K562 (cell line): ENCODE data around the gene LSM12. TPM values are rescaled to one million over a fixed set of nuclear protein-coding genes. Genes with fewer than 3 reads are reported as not detected.

ENCODE experiments used
- ATAC-seq: fragments of 200-7000 bp; cut with Tn5 transposase; 3 replicates; pipeline ENCODE4 v1.9.1; 2020; ENCODE audit warnings: moderate library complexity
- BruUV-seq: library from RNA; stranded (reverse); fragments of 400-500 nt; replicated peaks from 2 replicates; lab custom pipeline; 2021; lab: Mats Ljungman, UMichigan
- CTCF ChIA-PET: fragments of 300-600 bp; formaldehyde crosslinking; extraction: SDS; loops from one replicate; lab custom pipeline; 2021; ENCODE audit warnings: low intra/inter-chr PET ratio; lab: Yijun Ruan, JAX
- POLR2A ChIA-PET: fragments of 300-600, 350-650 bp; sonication (Branson Sonifier 250); formaldehyde crosslinking; extraction: SDS; loops from one replicate; lab custom pipeline; 2021; ENCODE audit warnings: antibody characterized with exemption, inconsistent platforms; lab: Yijun Ruan, JAX
- DNase-seq, 4 experiments: peaks; one replicate each; pipeline versions ENCODE4 v3.0.0 to v3.0.0-alpha.2; 2011 to 2018; ENCODE audit warnings: low spot score in 3 of 4, mixed read lengths in 3 of 4; ENCODE audit errors: extremely low read depth in 1 of 4
- FAIRE-seq: peaks from 2 replicates; lab custom pipeline; 2011; peaks lifted over from hg19 to GRCh38; lab: Jason Lieb, UNC
- H2AFZ ChIP-seq: 2 replicates; pipeline ENCODE4 v1.6.0; 2011; ENCODE audit warnings: low read depth, low read length, control low read depth, inconsistent platforms
- H3K27ac ChIP-seq: fragments of 200-600 bp; 3 replicates; pipeline ENCODE4 v1.8.0; 2011; ENCODE audit warnings: low read depth, mild to moderate bottlenecking, control low read depth, inconsistent platforms, low read length, moderate library complexity, mixed read lengths; ENCODE audit errors: extremely low read depth
- H3K27me3 ChIP-seq, 2 experiments: fragments of 300-600 bp in 1 of 2; 2 replicates in 1 of 2; 3 replicates in 1 of 2; pipeline versions ENCODE4 v1.6.0 to v1.8.0; 2011; ENCODE audit warnings: inconsistent platforms in 2 of 2, low read length in 2 of 2, mild to moderate bottlenecking in 1 of 2, mixed read lengths in 1 of 2, moderate library complexity in 1 of 2; ENCODE audit not compliant: control insufficient read depth in 2 of 2, insufficient read depth in 2 of 2
- H3K36me3 ChIP-seq: fragments of 300-600 bp; 3 replicates; pipeline ENCODE4 v1.8.0; 2011; ENCODE audit warnings: mild to moderate bottlenecking, low read length, inconsistent platforms; ENCODE audit not compliant: control insufficient read depth, insufficient read depth
- H3K4me1 ChIP-seq, 2 experiments: fragments of 200-600 bp in 1 of 2; replicated peaks in 1 of 2; 2 replicates in 1 of 2; 3 replicates in 1 of 2; pipeline versions ENCODE4 v1.5.1 to v1.8.0; 2011; ENCODE audit warnings: inconsistent platforms in 2 of 2, low read length in 2 of 2, mild to moderate bottlenecking in 1 of 2, mixed read lengths in 1 of 2, moderate library complexity in 1 of 2; ENCODE audit not compliant: control insufficient read depth in 2 of 2, insufficient read depth in 2 of 2
- H3K4me2 ChIP-seq: 2 replicates; pipeline ENCODE4 v1.6.1; 2011; ENCODE audit warnings: low read length, control low read depth, inconsistent platforms, mixed read lengths; ENCODE audit not compliant: insufficient read depth
- H3K4me3 ChIP-seq: fragments of 200-600 bp; sonication (generic), shearing (Covaris generic); 2 replicates; pipeline ENCODE4 v1.5.1; 2016; ENCODE audit warnings: control low read depth, inconsistent platforms
- H3K79me2 ChIP-seq: fragments of 200-600 bp; 3 replicates; pipeline ENCODE4 v1.8.0; 2011; ENCODE audit warnings: low read length, inconsistent platforms; ENCODE audit not compliant: control insufficient read depth, insufficient read depth
- H3K9ac ChIP-seq, 2 experiments: 2 replicates each; pipeline versions ENCODE4 v1.6.0 to v1.6.1; 2011; ENCODE audit warnings: low read depth in 2 of 2, low read length in 2 of 2, control low read depth in 1 of 2, inconsistent platforms in 1 of 2, mild to moderate bottlenecking in 1 of 2, mixed read lengths in 1 of 2; ENCODE audit not compliant: insufficient read depth in 1 of 2
- H3K9me1 ChIP-seq: one replicate; pipeline ENCODE4 v1.6.0; 2011; ENCODE audit warnings: inconsistent platforms, mild to moderate bottlenecking, low read length, moderate library complexity; ENCODE audit not compliant: control insufficient read depth, insufficient read depth
- H3K9me3 ChIP-seq: replicated peaks from 2 replicates; pipeline ENCODE4 v1.5.1; 2011; ENCODE audit warnings: low read depth, low read length, inconsistent platforms; ENCODE audit not compliant: control insufficient read depth, insufficient read depth
- H4K20me1 ChIP-seq: replicated peaks from 2 replicates; pipeline ENCODE4 v1.6.1; 2011; ENCODE audit warnings: low read length, inconsistent platforms, mixed read lengths; ENCODE audit not compliant: control insufficient read depth, insufficient read depth
- ADNP ChIP-seq: fragments of 200-800 bp; sonication (Bioruptor generic); IDR thresholded peaks from 2 replicates; pipeline ENCODE4 v1.6.1; 2016; ENCODE audit warnings: missing genetic modification characterization, missing compliant biosample characterization
- BCOR ChIP-seq: fragments of 450-650 bp; IDR thresholded peaks from 2 replicates; pipeline ENCODE4 v1.6.1; 2016
- FOXK2 ChIP-seq, 2 experiments: fragments of 450-650 bp; IDR thresholded peaks in 1 of 2; conservative IDR thresholded peaks in 1 of 2; 2 replicates each; pipeline ENCODE4 v1.6.1; 2016; ENCODE audit warnings: low read depth in 2 of 2, mild to moderate bottlenecking in 1 of 2
- HDAC3 ChIP-seq: fragments of 450-650 bp; IDR thresholded peaks from 2 replicates; pipeline ENCODE4 v1.6.1; 2018; ENCODE audit warnings: borderline replicate concordance, mild to moderate bottlenecking, moderate library complexity; ENCODE audit not compliant: partially characterized antibody
- KDM1A ChIP-seq, 2 experiments: fragments of 450-650 bp; IDR thresholded peaks; 2 replicates each; pipeline ENCODE4 v1.6.1; 2016; ENCODE audit warnings: mild to moderate bottlenecking in 2 of 2
- LARP7 ChIP-seq: fragments of 450-650 bp; IDR thresholded peaks from 2 replicates; pipeline ENCODE4 v1.6.1; 2016
- LCOR ChIP-seq: sonication (generic); formaldehyde crosslinking; IDR thresholded peaks from 2 replicates; pipeline ENCODE4 v1.8.0; 2022; ENCODE audit warnings: mild to moderate bottlenecking, missing genetic modification reagents
- MBD2 ChIP-seq: sonication (generic); IDR thresholded peaks from 2 replicates; pipeline ENCODE4 v1.6.1; 2016; ENCODE audit warnings: low read depth, borderline replicate concordance
- MECOM ChIP-seq: fragments of 250-450 bp; sonication (Bioruptor Pico); IDR thresholded peaks from 2 replicates; pipeline ENCODE4 v1.8.0; 2022; ENCODE audit warnings: inconsistent platforms
- MYNN ChIP-seq, 2 experiments: sonication (generic); formaldehyde crosslinking in 1 of 2; IDR thresholded peaks; 2 replicates each; pipeline versions ENCODE4 v1.5.0 to v1.6.1; 2016 to 2020; ENCODE audit warnings: antibody characterized with exemption in 1 of 2, missing genetic modification reagents in 1 of 2
- POU5F1 ChIP-seq: fragments of 150-350 bp; IDR thresholded peaks from 2 replicates; pipeline ENCODE4 v1.6.1; 2014; ENCODE audit warnings: borderline replicate concordance, low read length, low read depth, mild to moderate bottlenecking; ENCODE audit not compliant: partially characterized antibody
- RAD21 ChIP-seq, 2 experiments: fragments of 250-450 bp in 1 of 2; fragments of 450-650 bp in 1 of 2; sonication (Bioruptor Pico) in 1 of 2; formaldehyde crosslinking in 1 of 2; IDR thresholded peaks in 1 of 2; conservative IDR thresholded peaks in 1 of 2; 2 replicates each; pipeline versions ENCODE4 v1.4.0 to v1.8.0; 2020 to 2022; ENCODE audit warnings: mild to moderate bottlenecking in 2 of 2, moderate library complexity in 1 of 2
- TBP ChIP-seq: optimal IDR thresholded peaks from 2 replicates; pipeline ENCODE3; 2011; ENCODE audit warnings: low read depth, low read length, improper control_type of control experiment
- ZBED1 ChIP-seq: IDR thresholded peaks from 2 replicates; pipeline ENCODE4 v1.6.1; 2014
- ZBTB2 ChIP-seq: fragments of 450-650 bp; IDR thresholded peaks from 2 replicates; pipeline ENCODE4 v1.6.1; 2016; ENCODE audit warnings: antibody characterized with exemption
- WGBS: fragments of 100-300 bp; shearing (Covaris generic); methylation state at CpG from one replicate; pipeline ENCODE4 v1.1.6; 2016; ENCODE audit warnings: low coverage, mixed read lengths; ENCODE audit not compliant: insufficient coverage; ENCODE audit errors: missing lambda C conversion rate; 5-methylcytosine and 5-hydroxymethylcytosine counted together
- in situ Hi-C: fragments of 300-500 bp; cut with MboI; formaldehyde crosslinking; loops from 4 replicates; pipeline ENCODE4 v1.15.0; 2018; ENCODE audit warnings: inconsistent platforms, mixed read lengths
- intact Hi-C: fragments of 100-400 bp; cut with micrococcal nuclease; formaldehyde crosslinking; loops from 2 replicates; pipeline ENCODE4 v1.14.2; 2022
- polyA plus RNA-seq, 8 experiments: library from polyadenylated mRNA; depleted of rRNA in 4 of 8; stranded (reverse) in 5 of 8; unstranded in 3 of 8; fragments of >200 nt; fragmentation: Nextera tagmentation in 2 of 8; fragmentation: Illumina TruSeq in 1 of 8; extraction: Ambion mirVana in 2 of 8; extraction: Trizol in 1 of 8; gene quantifications; 2 replicates each; pipeline versions ENCODE4 v1.2.1 to v1.2.3, GENCODE V29; 2011 to 2014; ENCODE audit warnings: inconsistent platforms in 1 of 8, missing spikeins in 1 of 8
- total RNA-seq, 7 experiments: library from RNA; depleted of rRNA in 6 of 7; stranded (reverse); fragments of >200 nt in 6 of 7; fragmentation: Illumina TruSeq in 2 of 7; extraction: Trizol in 2 of 7; gene quantifications; 2 replicates each; pipeline versions ENCODE4 v1.2.1 to v1.2.3, GENCODE V29; 2011 to 2021; ENCODE audit warnings: low replicate concordance in 1 of 7
- TF ChIP-seq, protein P1 (sequence below), 2 experiments: fragments of 450-650 bp in 1 of 2; sonication (generic) in 1 of 2; formaldehyde crosslinking; conservative IDR thresholded peaks; 2 replicates each; pipeline versions ENCODE4 v1.4.0 to v1.8.1; 2020 to 2022; ENCODE audit warnings: mild to moderate bottlenecking in 1 of 2, missing genetic modification reagents in 1 of 2
- TF ChIP-seq, protein P2 (sequence below): fragments of 200-400 bp; formaldehyde crosslinking; IDR thresholded peaks from 2 replicates; pipeline ENCODE4 v1.6.1; 2017; ENCODE audit warnings: mild to moderate bottlenecking, low read depth, low read length, moderate library complexity
- TF ChIP-seq, protein P3 (sequence below): fragments of 450-650 bp; conservative IDR thresholded peaks from 2 replicates; pipeline ENCODE4 v1.6.1; 2016; ENCODE audit warnings: missing genetic modification characterization, low read depth, mild to moderate bottlenecking, missing compliant biosample characterization, moderate library complexity

LSM12 gene
- total and polyA plus RNA-seq, 9 of the 15 experiments (the other 6 are each of a cell fraction or from before 2014, with no cell fraction given) = 53.0 to 258 (median 89.3) TPM

DNA sequence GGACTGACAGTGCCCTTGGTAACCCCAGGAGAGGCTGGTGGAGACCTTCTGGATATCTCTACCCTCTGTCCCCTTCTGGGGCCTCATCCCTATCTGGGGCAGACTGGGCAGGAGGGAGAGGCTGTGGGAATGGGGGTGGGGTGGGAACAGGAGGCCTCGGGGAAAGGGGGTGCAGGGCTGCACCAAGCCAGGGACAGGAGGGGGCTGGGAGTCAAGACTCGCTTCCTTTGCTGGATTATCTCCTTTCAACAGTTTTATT is 28.8 kb upstream of the LSM12 start:
- H3K4me3 ChIP-seq = peak overlapping the region; percentile 31; the same call in 1 of the 2 replicates
- TF ChIP-seq ZBTB2 (0 out of 2 replicates have a peak, but pooled peaks have one; percentile 23), FOXK2 (conservative IDR thresholded peaks at IDR 0.05 in 1 of 2, IDR thresholded peaks at IDR 0.05 in 1 of 2; ENCODE audit: low read depth in 2 of 2) (no peak), ZBED1 (no peak), TBP (no peak), RAD21 (CRISPR knock-in tag; conservative IDR thresholded peaks at IDR 0.05 in 1 of 2, IDR thresholded peaks at IDR 0.05 in 1 of 2) (no peak), MBD2 (peak; percentile 36; the same call in 1 of the 2 replicates), ADNP (tag) (peak; percentile 21; the same call in 1 of the 2 replicates), LARP7 (0 out of 2 replicates have a peak, but pooled peaks have one; percentile 4), MYNN (IDR thresholded peaks at IDR 0.05) (peak; percentile 36; the same call in 1 of the 2 replicates), MYNN (CRISPR knock-in tag; IDR thresholded peaks at IDR 0.05) (no peak), POU5F1 (no peak), KDM1A (IDR thresholded peaks at IDR 0.05) (peak in 1 of 2 experiments; percentile 5; a peak in 1 of 4 replicates), MECOM (CRISPR knock-in tag) (no peak), LCOR (0 out of 2 replicates have a peak, but pooled peaks have one; percentile 15), BCOR (peak; percentile 49), HDAC3 (peak; percentile 28)
- TF ChIP-seq, protein P1, sequence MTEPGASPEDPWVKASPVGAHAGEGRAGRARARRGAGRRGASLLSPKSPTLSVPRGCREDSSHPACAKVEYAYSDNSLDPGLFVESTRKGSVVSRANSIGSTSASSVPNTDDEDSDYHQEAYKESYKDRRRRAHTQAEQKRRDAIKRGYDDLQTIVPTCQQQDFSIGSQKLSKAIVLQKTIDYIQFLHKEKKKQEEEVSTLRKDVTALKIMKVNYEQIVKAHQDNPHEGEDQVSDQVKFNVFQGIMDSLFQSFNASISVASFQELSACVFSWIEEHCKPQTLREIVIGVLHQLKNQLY (CRISPR knock-in tag; conservative IDR thresholded peaks at IDR 0.05) = no peak
- TF ChIP-seq, protein P2, sequence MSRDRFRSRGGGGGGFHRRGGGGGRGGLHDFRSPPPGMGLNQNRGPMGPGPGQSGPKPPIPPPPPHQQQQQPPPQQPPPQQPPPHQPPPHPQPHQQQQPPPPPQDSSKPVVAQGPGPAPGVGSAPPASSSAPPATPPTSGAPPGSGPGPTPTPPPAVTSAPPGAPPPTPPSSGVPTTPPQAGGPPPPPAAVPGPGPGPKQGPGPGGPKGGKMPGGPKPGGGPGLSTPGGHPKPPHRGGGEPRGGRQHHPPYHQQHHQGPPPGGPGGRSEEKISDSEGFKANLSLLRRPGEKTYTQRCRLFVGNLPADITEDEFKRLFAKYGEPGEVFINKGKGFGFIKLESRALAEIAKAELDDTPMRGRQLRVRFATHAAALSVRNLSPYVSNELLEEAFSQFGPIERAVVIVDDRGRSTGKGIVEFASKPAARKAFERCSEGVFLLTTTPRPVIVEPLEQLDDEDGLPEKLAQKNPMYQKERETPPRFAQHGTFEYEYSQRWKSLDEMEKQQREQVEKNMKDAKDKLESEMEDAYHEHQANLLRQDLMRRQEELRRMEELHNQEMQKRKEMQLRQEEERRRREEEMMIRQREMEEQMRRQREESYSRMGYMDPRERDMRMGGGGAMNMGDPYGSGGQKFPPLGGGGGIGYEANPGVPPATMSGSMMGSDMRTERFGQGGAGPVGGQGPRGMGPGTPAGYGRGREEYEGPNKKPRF = no peak
- TF ChIP-seq, protein P3, sequence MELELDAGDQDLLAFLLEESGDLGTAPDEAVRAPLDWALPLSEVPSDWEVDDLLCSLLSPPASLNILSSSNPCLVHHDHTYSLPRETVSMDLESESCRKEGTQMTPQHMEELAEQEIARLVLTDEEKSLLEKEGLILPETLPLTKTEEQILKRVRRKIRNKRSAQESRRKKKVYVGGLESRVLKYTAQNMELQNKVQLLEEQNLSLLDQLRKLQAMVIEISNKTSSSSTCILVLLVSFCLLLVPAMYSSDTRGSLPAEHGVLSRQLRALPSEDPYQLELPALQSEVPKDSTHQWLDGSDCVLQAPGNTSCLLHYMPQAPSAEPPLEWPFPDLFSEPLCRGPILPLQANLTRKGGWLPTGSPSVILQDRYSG (tag) = no peak

More for the DNA sequence above, 28.8 kb upstream of the LSM12 start:
- CTCF ChIA-PET = interaction anchor here (1.8 kb wide), 1 partner anchor 73 kb away, joined by 7 read pairs; no protein-coding TSS in a partner anchor
- peak overlapping the region; percentile 87 for H2AFZ ChIP-seq
- H3K36me3 ChIP-seq = peaks cover 5% of the 10 kb centered on the region; the same call in 1 of the 3 replicates
- peaks cover 6% of the 10 kb centered on the region for H3K9me1 ChIP-seq
- no peaks in the 10 kb centered on the region for H4K20me1 ChIP-seq
- no TSS peak for BruUV-seq
- in situ Hi-C loops = no loop called here
- H3K9ac ChIP-seq = peak overlapping the region; percentile 76 to 90; a peak in 2 of 4 replicates
- FAIRE-seq = no peak
- ATAC-seq = no peak; the same call in 2 of the 3 replicates
- peaks cover 33 to 64% of the 10 kb centered on the region in 2 experiments for H3K4me1 ChIP-seq
- DNase-seq = peak in 2 of 4 experiments; percentile 77 to 79
- H3K27ac ChIP-seq = peak overlapping the region; percentile 85
- intact Hi-C loops = no loop called here
- POLR2A ChIA-PET = interaction anchor here (0.6 to 0.9 kb wide), 2 partner anchors 8 to 13 kb away, joined by 3 to 4 read pairs; no protein-coding TSS in a partner anchor
- H3K27me3 ChIP-seq = no peaks in the 10 kb centered on the region
- no peaks in the 10 kb centered on the region; the same call in 2 of the 3 replicates for H3K79me2 ChIP-seq
- H3K9me3 ChIP-seq = no peaks in the 10 kb centered on the region
- WGBS = 0% methylated on average over 1 of the region's 2 CpGs
- H3K4me2 ChIP-seq = peak overlapping the region; percentile 96
